ENCODE results near the gene HOXB2. TPM values are rescaled to one million over a fixed set of nuclear protein-coding genes. Genes with fewer than 3 reads are reported as not detected.

Gene HOXB2
- 10 to 100 TPM; 15.6 to 18.2 TPM for total RNA-seq

DNA sequence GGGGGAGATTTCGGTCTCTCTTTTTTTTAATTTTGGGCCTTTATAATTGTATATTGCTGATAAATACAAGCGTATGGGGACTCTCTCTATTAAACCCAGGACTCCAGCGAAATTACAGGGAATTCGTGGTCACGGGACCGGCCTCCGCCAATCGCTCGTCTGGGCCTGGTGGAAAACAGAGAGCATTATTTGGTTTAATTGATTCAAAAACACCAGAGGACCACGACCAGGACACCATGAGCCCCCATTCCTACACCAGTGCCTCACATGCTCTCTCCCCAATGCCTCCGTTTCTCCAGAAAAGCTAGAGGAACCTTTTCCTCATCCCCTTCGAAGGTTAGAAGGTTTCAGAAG is at the start of gene HOXB2:
TSS of gene HOXB2 (minus strand) at position 88 of the 354 bp plus-strand sequence. CDS start 198 bp downstream, outside the sequence.
- Mint-ChIP-seq H3K4me1 (ENCODE audit: low read depth) (peaks cover 52% of the 10 kb centered on the region), H3K9me3 (no peaks in the 10 kb centered on the region), H3K36me3 (ENCODE audit: low read depth) (peaks cover 14% of the 10 kb centered on the region), H3K27me3 (ENCODE audit: low read depth) (peaks cover 9% of the 10 kb centered on the region), H3K4me3 (peak within 1 kb of the TSS; percentile 96), H3K27ac (peak within 1 kb of the TSS; percentile 96)
- intact Hi-C loops (cut with micrococcal nuclease): no loop called here
- no peak for DNase-seq
- CTCF ChIA-PET: no interaction called here

DNA sequence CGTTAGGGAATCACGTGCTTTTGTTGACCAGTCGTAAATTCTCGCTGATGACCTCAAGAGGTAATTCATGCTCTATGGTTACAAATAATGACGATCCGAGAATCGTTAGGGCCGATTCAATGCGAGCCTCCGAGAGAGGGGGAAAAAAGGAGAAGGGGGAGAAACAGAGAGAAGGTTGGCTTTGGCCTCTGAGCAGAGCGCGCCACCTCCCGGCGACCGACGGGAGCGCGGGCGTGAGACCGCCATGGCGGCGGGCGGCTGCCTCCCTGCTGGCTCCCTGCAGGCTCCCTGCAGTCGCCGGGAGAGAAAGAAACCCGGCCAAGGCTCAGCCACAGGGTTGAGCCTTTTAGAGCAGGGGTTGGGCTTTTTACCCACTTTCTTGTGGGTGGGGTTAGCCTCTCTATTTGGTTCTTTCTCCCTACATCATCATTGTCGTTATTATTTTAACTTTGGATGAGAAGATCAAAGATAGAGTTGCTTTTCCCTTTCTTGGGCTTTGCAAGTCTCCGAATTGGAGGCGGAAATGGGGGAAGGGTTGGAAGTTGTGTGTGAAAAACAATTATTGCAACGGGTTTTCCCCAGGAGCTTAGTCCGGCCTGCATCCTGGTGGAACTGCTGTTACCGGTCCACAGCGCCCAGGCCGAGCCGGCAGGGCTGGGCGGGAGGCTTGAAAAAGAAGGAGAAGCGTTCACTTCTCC is 49.1 kb upstream of the HOXB2 start:
- CTCF ChIA-PET: interaction anchor here (0.6 to 3.8 kb wide), 35 partner anchors 11 to 568 kb away, joined by 3 to 40 read pairs (median 4); no protein-coding TSS in a partner anchor
- peak; percentile 87 for DNase-seq

DNA sequence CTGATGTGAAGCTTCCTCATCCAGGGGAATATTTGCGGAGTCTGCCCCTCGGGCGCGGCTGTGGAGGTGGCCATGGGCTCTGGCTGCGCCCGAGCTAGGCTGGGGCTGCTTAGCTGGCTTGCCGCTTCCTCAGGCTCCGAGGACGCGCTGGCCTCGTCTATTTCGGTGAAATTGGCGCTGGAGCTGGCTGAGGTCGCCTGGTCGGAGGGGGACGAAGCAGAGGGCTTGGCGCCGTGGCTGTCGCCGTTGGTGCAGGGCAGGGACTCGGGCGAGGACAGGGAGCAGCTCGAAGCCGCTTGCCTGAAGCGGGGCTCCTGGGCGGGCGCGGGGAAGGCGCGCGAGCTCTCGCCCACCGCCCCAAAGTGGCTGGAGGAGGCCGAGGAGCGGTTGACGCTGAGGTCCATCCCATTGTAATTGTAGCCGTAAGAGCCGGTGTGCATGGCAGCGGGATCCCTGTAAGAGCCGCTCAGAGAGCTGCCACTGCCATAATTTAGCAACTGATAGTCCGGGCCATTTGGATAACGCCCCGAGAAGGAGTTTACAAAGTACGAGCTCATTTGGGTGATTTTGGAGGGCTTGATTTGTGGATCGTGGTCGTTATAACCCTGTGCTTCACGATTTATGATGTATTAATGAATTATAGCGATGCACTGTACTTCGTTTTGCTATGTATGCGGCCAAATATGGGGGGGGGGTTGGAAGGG is 48.4 kb upstream of the HOXB2 start, which contains the start of gene HOXB5:
TSS of gene HOXB5 (minus strand) at position 654 of the 704 bp plus-strand sequence. CDS start at position 557, 97 bp downstream.
- Mint-ChIP-seq H3K4me1 (ENCODE audit: low read depth) (peaks cover 34% of the 10 kb centered on the region), H3K9me3 (no peaks in the 10 kb centered on the region), H3K36me3 (ENCODE audit: low read depth) (no peaks in the 10 kb centered on the region), H3K27me3 (ENCODE audit: low read depth) (peaks cover 90% of the 10 kb centered on the region), H3K27ac (no peak within 1 kb of the TSS), H3K4me3 (peak within 1 kb of the TSS; percentile 77)
- peak; percentile 43 for DNase-seq
- intact Hi-C loops (cut with micrococcal nuclease): loop anchor here (1.0 to 2.0 kb wide), 3 partner anchors 257 to 458 kb away; no protein-coding TSS in a partner anchor
- CTCF ChIA-PET: interaction anchor here (0.5 to 3.8 kb wide), 50 partner anchors 14 to 567 kb away, joined by 3 to 40 read pairs (median 4); no protein-coding TSS in a partner anchor

More for the DNA sequence above, 49.1 kb upstream of the HOXB2 start:
- Mint-ChIP-seq H3K27me3 (ENCODE audit: low read depth) (peaks cover 90% of the 10 kb centered on the region), H3K9me3 (no peaks in the 10 kb centered on the region), H3K4me1 (ENCODE audit: low read depth) (peaks cover 36% of the 10 kb centered on the region), H3K36me3 (ENCODE audit: low read depth) (no peaks in the 10 kb centered on the region), H3K4me3 (peak overlapping the region; percentile 77), H3K27ac (no peak overlapping the region)
- intact Hi-C loops (cut with micrococcal nuclease): loop anchor here (1.0 to 2.0 kb wide), 4 partner anchors 258 to 569 kb away; no protein-coding TSS in a partner anchor

DNA sequence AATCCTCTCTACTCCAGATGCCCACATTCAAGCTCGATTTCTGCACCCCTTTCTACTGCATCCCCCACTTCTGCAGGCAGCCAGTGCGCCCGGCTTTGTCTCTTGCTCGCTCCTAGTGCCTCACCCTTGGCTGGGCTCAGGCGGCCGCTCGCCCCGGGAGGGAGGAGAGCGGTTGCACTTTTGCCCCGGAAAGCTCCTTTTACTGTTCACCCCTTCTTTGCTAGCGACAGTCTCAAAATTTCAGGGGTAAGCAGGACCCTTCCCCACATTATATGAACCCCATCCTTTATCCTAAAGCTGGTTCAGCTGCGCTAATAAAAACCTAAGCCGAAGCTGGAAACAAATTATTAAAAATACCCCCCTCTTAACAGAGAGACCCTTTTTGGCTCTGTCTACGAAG is 47.7 kb upstream of the HOXB2 start:
- H3K27ac Mint-ChIP-seq: no peak overlapping the region
- peak overlapping the region; percentile 34 for H3K4me3 Mint-ChIP-seq
- no peaks in the 10 kb centered on the region for H3K9me3 Mint-ChIP-seq
- DNase-seq: peak; percentile 33
- no peaks in the 10 kb centered on the region for H3K36me3 Mint-ChIP-seq (ENCODE audit: low read depth)
- H3K27me3 Mint-ChIP-seq (ENCODE audit: low read depth): peaks cover 91% of the 10 kb centered on the region
- H3K4me1 Mint-ChIP-seq (ENCODE audit: low read depth): peaks cover 29% of the 10 kb centered on the region
- CTCF ChIA-PET: interaction anchor here (0.5 to 3.8 kb wide), 32 partner anchors 15 to 567 kb away, joined by 3 to 40 read pairs (median 4); no protein-coding TSS in a partner anchor
- intact Hi-C loops (cut with micrococcal nuclease): loop anchor here (2.0 kb wide), 2 partner anchors 330 to 458 kb away; no protein-coding TSS in a partner anchor

DNA sequence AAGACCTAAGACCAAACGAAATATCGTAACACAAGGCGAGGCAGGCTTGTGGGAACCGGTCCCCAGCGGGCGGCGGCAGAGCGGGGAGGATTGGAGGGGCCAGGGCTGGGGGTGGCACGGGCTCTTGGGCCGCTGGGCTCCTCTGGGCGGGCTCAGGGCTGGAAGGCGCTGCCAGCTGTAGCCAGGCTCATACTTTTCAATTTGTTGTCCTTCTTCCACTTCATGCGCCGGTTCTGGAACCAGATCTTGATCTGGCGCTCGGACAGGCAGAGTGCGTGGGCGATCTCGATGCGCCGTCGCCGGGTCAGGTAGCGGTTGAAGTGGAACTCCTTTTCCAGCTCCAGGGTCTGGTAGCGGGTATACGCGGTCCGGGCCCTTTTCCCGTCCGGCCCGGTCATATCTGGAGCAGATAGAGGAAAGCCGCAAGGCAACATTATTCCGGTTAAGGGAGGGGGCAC is 47.2 kb upstream of the HOXB2 start:
- Mint-ChIP-seq H3K27ac (no peak overlapping the region), H3K4me3 (peak overlapping the region; percentile 27), H3K9me3 (no peaks in the 10 kb centered on the region), H3K36me3 (ENCODE audit: low read depth) (no peaks in the 10 kb centered on the region), H3K4me1 (ENCODE audit: low read depth) (peaks cover 24% of the 10 kb centered on the region), H3K27me3 (ENCODE audit: low read depth) (peaks cover 91% of the 10 kb centered on the region)
- intact Hi-C loops (cut with micrococcal nuclease): loop anchor here (2.0 kb wide), 2 partner anchors 329 to 457 kb away; no protein-coding TSS in a partner anchor
- CTCF ChIA-PET: interaction anchor here (1.0 to 3.8 kb wide), 12 partner anchors 15 to 449 kb away, joined by 3 to 40 read pairs (median 11); no protein-coding TSS in a partner anchor
- DNase-seq: no peak

DNA sequence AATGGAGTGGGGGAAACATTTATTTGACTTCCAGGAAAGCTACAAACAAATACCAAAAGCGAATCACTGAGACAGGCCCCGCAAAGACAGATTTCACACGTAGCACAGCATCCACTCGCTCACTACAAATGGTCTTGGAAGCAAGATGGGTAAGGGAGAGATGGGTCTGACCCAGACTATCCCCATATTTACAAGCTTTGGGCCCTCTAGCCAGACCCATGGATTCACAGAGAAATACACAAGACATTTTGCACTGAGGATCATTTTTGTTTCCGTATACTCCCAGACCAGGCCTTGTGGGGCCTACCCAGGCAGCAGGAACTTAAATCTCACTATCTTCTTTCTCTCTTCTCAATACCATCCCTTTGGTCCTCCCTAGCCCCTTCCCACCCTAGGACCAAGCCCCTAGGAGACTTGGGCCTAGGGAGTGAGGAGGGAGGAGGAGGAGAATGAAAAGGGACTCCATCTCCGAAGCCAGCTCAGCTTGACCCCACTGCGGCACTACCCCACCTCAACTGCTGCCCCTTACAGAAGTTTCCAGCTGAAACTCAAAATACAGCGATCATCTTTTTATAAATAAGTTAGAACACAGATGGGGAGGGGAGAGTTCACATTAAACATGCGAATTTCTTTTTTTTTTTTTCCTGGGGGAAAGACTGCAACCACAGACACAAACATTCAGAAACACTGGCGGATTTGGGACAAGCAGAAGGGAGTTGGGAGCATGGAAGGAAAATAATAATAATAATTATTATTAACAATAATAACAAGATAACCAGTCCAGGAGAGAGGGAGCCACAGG is 46.5 kb upstream of the HOXB2 start:
- no peak for DNase-seq
- Mint-ChIP-seq H3K36me3 (ENCODE audit: low read depth) (no peaks in the 10 kb centered on the region), H3K9me3 (no peaks in the 10 kb centered on the region), H3K27me3 (ENCODE audit: low read depth) (peaks cover 91% of the 10 kb centered on the region), H3K4me3 (no peak overlapping the region), H3K27ac (no peak overlapping the region), H3K4me1 (ENCODE audit: low read depth) (peaks cover 21% of the 10 kb centered on the region)
- CTCF ChIA-PET: interaction anchor here (0.6 to 3.8 kb wide), 6 partner anchors 14 to 257 kb away, joined by 3 to 40 read pairs (median 8); no protein-coding TSS in a partner anchor
- intact Hi-C loops (cut with micrococcal nuclease): loop anchor here (2.0 kb wide), 2 partner anchors 329 to 457 kb away; no protein-coding TSS in a partner anchor

DNA sequence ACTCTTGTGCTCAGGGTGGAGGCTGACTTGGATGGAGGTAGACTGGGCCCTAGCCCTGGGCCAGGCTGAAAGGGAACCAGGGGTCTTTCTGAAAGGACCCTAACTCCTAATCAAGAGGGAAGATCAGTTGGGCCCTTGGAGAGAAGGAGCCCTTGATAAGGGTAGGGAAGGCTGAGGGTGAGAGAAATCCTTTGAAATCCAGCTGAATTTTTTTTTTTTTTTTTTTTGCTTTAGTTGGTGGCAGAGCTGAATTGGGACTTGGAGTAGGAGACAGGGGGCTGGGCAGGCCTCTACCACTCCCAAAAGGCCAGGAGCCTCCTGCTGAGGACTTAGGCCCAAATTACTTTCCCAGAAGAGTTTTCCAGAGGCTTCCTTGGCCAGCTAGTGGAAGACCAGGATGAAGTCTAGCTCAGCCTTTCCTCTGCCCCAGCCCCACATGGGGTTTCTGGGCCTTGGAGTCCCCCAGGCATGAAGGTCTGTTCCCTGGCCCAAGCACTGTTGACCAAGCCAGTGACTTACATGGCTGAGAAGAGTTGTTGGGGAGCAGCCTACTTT is 45.8 kb upstream of the HOXB2 start:
- no peak for DNase-seq
- Mint-ChIP-seq H3K36me3 (ENCODE audit: low read depth) (no peaks in the 10 kb centered on the region), H3K4me1 (ENCODE audit: low read depth) (peaks cover 24% of the 10 kb centered on the region), H3K27me3 (ENCODE audit: low read depth) (peaks cover 92% of the 10 kb centered on the region), H3K27ac (no peak overlapping the region), H3K9me3 (no peaks in the 10 kb centered on the region), H3K4me3 (no peak overlapping the region)
- intact Hi-C loops (cut with micrococcal nuclease): no loop called here
- CTCF ChIA-PET: interaction anchor here (0.7 to 3.8 kb wide), 4 partner anchors 31 to 257 kb away, joined by 3 to 24 read pairs (median 4); no protein-coding TSS in a partner anchor

DNA sequence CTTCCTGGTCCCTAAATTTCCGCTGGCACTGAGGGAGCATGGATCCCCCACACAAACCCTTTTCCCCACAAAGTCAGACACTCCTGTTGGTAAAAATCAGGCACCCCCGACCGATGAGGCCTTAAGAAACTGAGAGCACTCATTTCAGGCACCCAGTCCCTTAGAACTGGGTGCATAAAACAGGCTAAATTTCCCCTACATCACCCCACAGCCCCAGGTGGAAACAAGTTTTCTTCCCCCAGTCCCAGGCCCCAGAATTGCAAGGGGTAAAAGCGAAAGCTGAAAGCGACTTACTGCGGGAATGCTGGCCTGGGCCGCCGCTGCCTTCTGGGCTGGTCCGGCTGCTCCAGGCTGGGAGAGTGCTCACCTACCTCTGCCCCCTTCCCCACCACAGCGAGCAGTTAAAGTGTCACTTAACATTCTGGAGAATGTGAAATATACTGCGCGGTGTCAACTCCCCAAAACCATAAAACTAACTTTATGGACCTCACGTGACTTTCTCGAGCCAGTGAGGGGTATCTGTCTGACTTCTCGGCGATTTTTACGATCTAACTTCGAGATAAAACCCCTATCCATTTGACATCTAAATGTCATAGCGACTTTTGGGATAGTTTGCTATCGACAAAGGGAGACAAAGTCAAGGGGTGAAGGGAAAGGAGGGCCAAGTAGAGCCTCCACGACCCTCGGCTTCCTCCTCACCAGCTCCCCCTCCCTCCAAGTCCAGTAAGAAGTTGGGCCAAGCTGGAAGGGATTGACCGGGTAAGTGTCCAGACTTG is 45.1 kb upstream of the HOXB2 start, which contains the start of gene HOXB3:
TSS of gene HOXB3 (minus strand) at position 411 of the 776 bp plus-strand sequence. CDS start 37,767 bp downstream, outside the sequence.
- CTCF ChIA-PET: interaction anchor here (1.0 to 3.8 kb wide), 4 partner anchors 98 to 256 kb away, joined by 3 to 24 read pairs (median 4); no protein-coding TSS in a partner anchor
- Mint-ChIP-seq H3K27me3 (ENCODE audit: low read depth) (peaks cover 91% of the 10 kb centered on the region), H3K4me1 (ENCODE audit: low read depth) (peaks cover 29% of the 10 kb centered on the region), H3K27ac (no peak within 1 kb of the TSS), H3K4me3 (no peak within 1 kb of the TSS), H3K9me3 (no peaks in the 10 kb centered on the region), H3K36me3 (ENCODE audit: low read depth) (no peaks in the 10 kb centered on the region)
- no peak for DNase-seq
- intact Hi-C loops (cut with micrococcal nuclease): no loop called here

DNA sequence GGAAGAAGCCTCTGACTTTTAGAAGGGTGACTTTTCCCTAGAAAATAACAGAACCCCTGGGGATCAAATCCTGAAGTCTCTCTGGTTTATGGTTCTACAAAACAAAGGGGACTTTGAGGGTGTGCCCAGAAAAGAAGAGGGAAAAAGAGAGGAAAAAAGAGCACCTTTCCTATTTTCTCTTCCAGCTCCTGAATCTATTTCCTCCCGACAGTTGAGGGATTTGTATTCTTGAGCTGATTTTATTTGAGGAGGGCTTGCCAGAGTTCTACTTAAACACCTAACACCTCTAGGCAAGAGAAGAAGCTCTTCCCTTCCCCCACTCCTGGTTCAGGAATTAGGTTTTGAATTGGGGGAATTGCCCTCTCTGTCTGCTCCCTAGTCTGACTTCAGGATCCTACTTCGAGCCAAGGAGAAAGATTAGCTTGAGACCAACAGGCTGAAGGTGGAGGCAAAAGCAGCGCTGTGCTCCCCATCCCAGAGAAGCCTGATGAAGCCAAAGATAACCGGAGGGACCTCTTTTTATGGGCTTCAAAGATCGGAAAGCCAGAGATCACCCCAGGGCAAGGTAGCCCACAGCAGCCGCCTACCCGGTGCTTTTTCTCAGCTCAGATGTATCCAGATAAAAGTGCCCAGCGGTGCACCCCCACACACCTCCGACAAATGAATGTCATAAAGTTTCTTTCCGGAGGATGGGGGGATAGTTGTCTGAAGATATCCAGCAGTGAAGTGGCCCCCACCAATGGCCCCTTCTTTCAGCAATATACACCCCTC is 44.3 kb upstream of the HOXB2 start:
- no peaks in the 10 kb centered on the region for H3K36me3 Mint-ChIP-seq (ENCODE audit: low read depth)
- no peaks in the 10 kb centered on the region for H3K9me3 Mint-ChIP-seq
- H3K27me3 Mint-ChIP-seq (ENCODE audit: low read depth): peaks cover 89% of the 10 kb centered on the region
- peaks cover 31% of the 10 kb centered on the region for H3K4me1 Mint-ChIP-seq (ENCODE audit: low read depth)
- no peak overlapping the region for H3K4me3 Mint-ChIP-seq
- DNase-seq: no peak
- CTCF ChIA-PET: interaction anchor here (0.6 to 3.2 kb wide), 10 partner anchors 29 to 397 kb away, joined by 3 to 14 read pairs (median 4); no protein-coding TSS in a partner anchor
- intact Hi-C loops (cut with micrococcal nuclease): no loop called here
- H3K27ac Mint-ChIP-seq: no peak overlapping the region

DNA sequence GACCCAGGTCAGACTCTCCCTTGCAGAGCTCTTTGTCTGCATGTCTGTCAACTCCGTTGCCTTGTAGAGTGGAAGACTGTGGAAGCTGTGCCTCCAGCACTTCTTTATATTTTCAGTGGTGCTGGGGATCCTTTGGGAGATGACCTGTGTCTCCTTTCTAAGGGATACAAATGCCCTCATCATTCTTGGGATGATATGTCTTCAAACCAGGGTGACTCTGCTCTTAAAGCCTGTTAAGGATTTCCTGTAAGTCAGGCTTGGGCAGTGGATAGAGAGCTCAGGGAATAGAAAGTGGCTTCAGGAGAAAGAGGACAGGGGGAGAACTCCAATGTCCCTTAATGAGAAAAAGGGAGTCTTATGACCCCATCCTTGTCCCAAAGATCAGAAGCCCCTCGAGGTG is 43.6 kb upstream of the HOXB2 start:
- no peak overlapping the region for H3K4me3 Mint-ChIP-seq
- H3K27ac Mint-ChIP-seq: no peak overlapping the region
- H3K4me1 Mint-ChIP-seq (ENCODE audit: low read depth): peaks cover 26% of the 10 kb centered on the region
- H3K36me3 Mint-ChIP-seq (ENCODE audit: low read depth): no peaks in the 10 kb centered on the region
- peaks cover 93% of the 10 kb centered on the region for H3K27me3 Mint-ChIP-seq (ENCODE audit: low read depth)
- DNase-seq: no peak
- H3K9me3 Mint-ChIP-seq: no peaks in the 10 kb centered on the region
- CTCF ChIA-PET: interaction anchor here (0.6 to 3.2 kb wide), 12 partner anchors 25 to 255 kb away, joined by 3 to 14 read pairs (median 4); no protein-coding TSS in a partner anchor
- intact Hi-C loops (cut with micrococcal nuclease): no loop called here

Data from activated naive CD4-positive, alpha-beta T cell treated with anti-CD3 and anti-CD28 coated beads for 36 hours (primary cell).